ENCODE results near the gene LRRC75A.

GRCh38 chr17:16422416-16422815, 69.6 kb downstream of the LRRC75A start:
- TF ChIP-seq, protein P1, sequence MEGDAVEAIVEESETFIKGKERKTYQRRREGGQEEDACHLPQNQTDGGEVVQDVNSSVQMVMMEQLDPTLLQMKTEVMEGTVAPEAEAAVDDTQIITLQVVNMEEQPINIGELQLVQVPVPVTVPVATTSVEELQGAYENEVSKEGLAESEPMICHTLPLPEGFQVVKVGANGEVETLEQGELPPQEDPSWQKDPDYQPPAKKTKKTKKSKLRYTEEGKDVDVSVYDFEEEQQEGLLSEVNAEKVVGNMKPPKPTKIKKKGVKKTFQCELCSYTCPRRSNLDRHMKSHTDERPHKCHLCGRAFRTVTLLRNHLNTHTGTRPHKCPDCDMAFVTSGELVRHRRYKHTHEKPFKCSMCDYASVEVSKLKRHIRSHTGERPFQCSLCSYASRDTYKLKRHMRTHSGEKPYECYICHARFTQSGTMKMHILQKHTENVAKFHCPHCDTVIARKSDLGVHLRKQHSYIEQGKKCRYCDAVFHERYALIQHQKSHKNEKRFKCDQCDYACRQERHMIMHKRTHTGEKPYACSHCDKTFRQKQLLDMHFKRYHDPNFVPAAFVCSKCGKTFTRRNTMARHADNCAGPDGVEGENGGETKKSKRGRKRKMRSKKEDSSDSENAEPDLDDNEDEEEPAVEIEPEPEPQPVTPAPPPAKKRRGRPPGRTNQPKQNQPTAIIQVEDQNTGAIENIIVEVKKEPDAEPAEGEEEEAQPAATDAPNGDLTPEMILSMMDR (IDR thresholded peaks at IDR 0.05; ENCODE audit: low read depth, low read length) = no peak
- TF ChIP-seq POLR2A (IDR thresholded peaks at IDR 0.05; ENCODE audit: extremely low read depth, insufficient read length) = no peak
